HepG2 (cell line): ENCODE measurements around the gene ETV6.

ENCODE experiments used
- ARID3A ChIP-seq: IDR thresholded peaks from 2 replicates; pipeline ENCODE4 v1.6.1; 2012; ENCODE audit warnings: low read depth, low read length, improper control_type of control experiment
- ATF4 ChIP-seq, 2 experiments: fragments of 450-650 bp in 1 of 2; sonication (generic) in 1 of 2; formaldehyde crosslinking; IDR thresholded peaks; 2 replicates each; pipeline versions ENCODE4 v1.5.0 to v1.8.0; 2020 to 2022; ENCODE audit warnings: mild to moderate bottlenecking in 1 of 2, missing genetic modification reagents in 1 of 2
- CBX5 ChIP-seq: sonication (generic); formaldehyde crosslinking; IDR thresholded peaks from 2 replicates; pipeline ENCODE4 v1.4.0; 2020; ENCODE audit warnings: missing genetic modification reagents, borderline replicate concordance
- CTCF ChIP-seq: sonication (generic); formaldehyde crosslinking; IDR thresholded peaks from 2 replicates; pipeline ENCODE4 v1.5.0; 2020; ENCODE audit warnings: mild to moderate bottlenecking, missing genetic modification reagents, moderate library complexity
- HCFC1 ChIP-seq: fragments of 150-350 bp; IDR thresholded peaks from 2 replicates; pipeline ENCODE4 v1.6.1; 2014; ENCODE audit warnings: low read depth, low read length
- MYC ChIP-seq: sonication (generic); formaldehyde crosslinking; IDR thresholded peaks from 2 replicates; pipeline ENCODE4 v1.9.0; 2021; ENCODE audit warnings: missing genetic modification reagents, borderline replicate concordance
- THAP7 ChIP-seq: sonication (generic); formaldehyde crosslinking; IDR thresholded peaks from 2 replicates; pipeline ENCODE4 v1.8.1; 2023; ENCODE audit warnings: mild to moderate bottlenecking, missing genetic modification reagents
- ZC3H4 ChIP-seq: sonication (generic); formaldehyde crosslinking; IDR thresholded peaks from 2 replicates; pipeline ENCODE4 v1.4.0; 2020; ENCODE audit warnings: missing genetic modification reagents, borderline replicate concordance
- ZNF446 ChIP-seq: sonication (generic); formaldehyde crosslinking; IDR thresholded peaks from 2 replicates; pipeline ENCODE4 v1.5.0; 2020; ENCODE audit warnings: mild to moderate bottlenecking, missing genetic modification reagents

GRCh38 chr12:11664101-11664500, 14.6 kb downstream of the ETV6 start:
- TF ChIP-seq ARID3A (no peak), HCFC1 (no peak), THAP7 (CRISPR knock-in tag) (no peak), CTCF (CRISPR knock-in tag) (no peak), ZC3H4 (no peak), ZNF446 (CRISPR knock-in tag) (no peak), MYC (no peak), CBX5 (CRISPR knock-in tag) (no peak), ATF4 (CRISPR knock-in tag; IDR thresholded peaks at IDR 0.05) (no peak)
